Spleen (tissue), 11 donors: ENCODE data around the gene TMEM26. TPM values are rescaled to one million over a fixed set of nuclear protein-coding genes. Genes with fewer than 3 reads are reported as not detected.
A peak's percentile ranks its signal among the peaks of the same experiment; 100 is the strongest.

ENCODE experiments used
- DNase-seq: peaks from one replicate; pipeline ENCODE4 v3.0.0-alpha.2; 2020
- H3K27ac ChIP-seq, 8 donors: fragments of 200-600 bp; sonication (generic) in 7 of 8; 1 replicate in 4 of 8; 2 replicates in 4 of 8; pipeline versions ENCODE4 v1.5.0 to v1.8.0; 2016 to 2021; ENCODE audit warnings: inconsistent platforms in 4 of 8, mild to moderate bottlenecking in 4 of 8, moderate library complexity in 1 of 8
- H3K27me3 ChIP-seq, 7 donors: fragments of 200-600 bp; sonication (generic) in 6 of 7; replicated peaks in 1 of 7; 1 replicate in 4 of 7; 2 replicates in 3 of 7; pipeline versions ENCODE4 v1.5.0 to v1.8.0; 2016 to 2021; ENCODE audit warnings: inconsistent platforms in 3 of 7, mild to moderate bottlenecking in 1 of 7
- H3K36me3 ChIP-seq, 6 donors: fragments of 200-600 bp; sonication (generic) in 5 of 6; 1 replicate in 4 of 6; 2 replicates in 2 of 6; pipeline versions ENCODE4 v1.5.0 to v1.8.0; 2016 to 2021; ENCODE audit warnings: inconsistent platforms in 2 of 6
- H3K4me1 ChIP-seq, 6 donors: fragments of 200-600 bp; sonication (generic) in 5 of 6; 1 replicate in 3 of 6; 2 replicates in 3 of 6; pipeline versions ENCODE4 v1.5.0 to v1.8.0; 2016 to 2021; ENCODE audit warnings: inconsistent platforms in 3 of 6
- H3K4me3 ChIP-seq, 8 donors: fragments of 200-600 bp; sonication (generic) in 7 of 8; 1 replicate in 4 of 8; 2 replicates in 4 of 8; pipeline versions ENCODE4 v1.5.0 to v1.8.0; 2016 to 2021; ENCODE audit warnings: inconsistent platforms in 4 of 8, mild to moderate bottlenecking in 4 of 8, moderate library complexity in 2 of 8
- H3K9me3 ChIP-seq, 8 donors: fragments of 200-600 bp; sonication (generic) in 7 of 8; 1 replicate in 4 of 8; 2 replicates in 4 of 8; pipeline versions ENCODE4 v1.5.0 to v1.8.0; 2016 to 2021; ENCODE audit warnings: inconsistent platforms in 4 of 8
- CTCF ChIP-seq, 11 experiments: fragments of 200-600 bp in 7 of 11; fragments of 450-650 bp in 4 of 11; sonication (generic) in 4 of 11; IDR thresholded peaks in 8 of 11; conservative IDR thresholded peaks in 3 of 11; 1 replicate in 7 of 11; 2 replicates in 4 of 11; pipeline versions ENCODE4 v1.4.0 to v1.8.0; 2016 to 2021; ENCODE audit warnings: antibody characterized with exemption in 11 of 11, inconsistent platforms in 4 of 11, mild to moderate bottlenecking in 1 of 11
- POLR2A ChIP-seq, 3 donors: fragments of 450-650 bp; IDR thresholded peaks; one replicate each; pipeline ENCODE4 v1.5.1; 2017; ENCODE audit warnings: antibody characterized with exemption in 3 of 3, mild to moderate bottlenecking in 1 of 3
- POLR2AphosphoS5 ChIP-seq, 3 donors: sonication (generic); formaldehyde crosslinking; IDR thresholded peaks; one replicate each; pipeline ENCODE4 v1.5.1; 2017; ENCODE audit warnings: antibody characterized with exemption in 3 of 3
- WGBS, 5 donors: extraction: QIAGEN DNeasy Blood & Tissue Kit in 3 of 5; methylation state at CpG; one replicate each; pipeline versions ENCODE4 v1.1.5 to v1.1.7; 2013 to 2018; 5-methylcytosine and 5-hydroxymethylcytosine counted together
- intact Hi-C: fragments of 100-400 bp; cut with DNase I; formaldehyde crosslinking; loops from one replicate; pipeline ENCODE4 v1.15.0; 2023; ENCODE audit warnings: low total_unique reads
- polyA plus RNA-seq, 3 donors: library from polyadenylated mRNA; stranded (reverse); fragments of 200-250 nt; gene quantifications; one replicate each; pipeline ENCODE4 v1.2.1, GENCODE V29; 2013
- total RNA-seq, 7 donors: library from RNA; depleted of rRNA in 3 of 7; stranded (reverse); fragments of >200 nt in 3 of 7; fragmentation: NEBNext Ultra II Directional in 4 of 7; extraction: Animal tissue kit (Norgen Biotek cat#: 25700) in 4 of 7; gene quantifications; one replicate each; pipeline versions ENCODE4 v1.1.0 to v1.2.1, GENCODE V29; 2016 to 2021
- donor health status: healthy with polysubstance abuse.
- donor health status: DM: no; HTN: no; CAD: no; lungs with moderate emphysema.
- donor health status: DM: no; HTN: no; CAD: no.
- donor health status: Bipolar disorder and iron deficiency.
- donor health status: healthy.
- donor health status: DM: no; HTN: no; CAD: no.
- donor health status: DM: yes; HTN: yes; CAD: no.

The TMEM26 gene
- total and polyA plus RNA-seq, 10 donors, result 1.0 to 30.9 (median 20.8) TPM

DNA sequence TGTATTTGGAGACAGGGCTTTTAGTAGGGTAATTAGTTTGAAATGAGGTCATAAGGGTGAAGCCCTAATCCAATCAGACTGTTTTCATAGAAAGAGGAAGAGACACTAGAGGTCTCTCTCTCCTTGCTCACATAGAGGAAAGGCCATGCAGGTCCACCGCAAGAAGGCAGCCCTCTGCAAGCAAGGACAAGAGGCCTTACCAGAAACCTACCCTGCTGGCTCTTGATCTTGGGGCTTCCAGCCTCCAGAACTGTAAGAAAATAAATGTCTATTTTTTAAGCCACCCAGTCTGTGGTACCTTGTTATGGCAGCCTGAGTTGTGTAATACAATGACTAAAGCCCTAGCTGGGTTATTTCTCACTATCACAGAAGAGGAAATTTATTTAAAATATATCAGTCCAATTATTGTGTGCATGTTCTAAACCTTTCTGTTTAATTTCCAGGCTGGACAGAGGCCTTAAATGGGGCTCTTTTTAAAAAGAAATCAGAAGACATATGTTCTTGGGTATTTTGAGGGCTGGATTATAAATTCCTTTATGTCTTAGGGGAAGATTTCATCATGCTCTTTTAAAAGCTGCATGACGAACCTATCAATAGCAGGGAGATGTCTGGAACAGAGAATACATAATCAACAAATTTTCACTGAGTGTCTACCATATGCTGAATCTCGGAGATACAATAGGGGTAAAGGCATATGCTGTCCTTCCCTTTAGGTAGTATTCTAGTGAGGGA, 12.9 kb upstream of the TMEM26 start:
- H3K27ac ChIP-seq, result peak overlapping the region in 4 of 8 donors; percentile 32 to 43 (median 40)
- H3K27me3 ChIP-seq, result no peaks in the 10 kb centered on the region
- intact Hi-C loops, result no loop called here
- no peaks in the 10 kb centered on the region for H3K36me3 ChIP-seq
- WGBS, 5 donors, result 82 to 91% (median 86%) methylated on average over 3 of the region's 3 CpGs
- TF ChIP-seq POLR2A (IDR thresholded peaks at IDR 0.05), result no peak
- TF ChIP-seq CTCF (IDR thresholded peaks at IDR 0.05 in 8 of 11, conservative IDR thresholded peaks at IDR 0.05 in 3 of 11), result no peak
- TF ChIP-seq POLR2AphosphoS5 (IDR thresholded peaks at IDR 0.05), result no peak
- no peak overlapping the region for H3K4me3 ChIP-seq
- peaks cover 0 to 10% (median 0%) of the 10 kb centered on the region in 6 donors for H3K4me1 ChIP-seq
- no peak for DNase-seq
- no peaks in the 10 kb centered on the region for H3K9me3 ChIP-seq

GRCh38 chr10:61465171-61465496, 12.0 kb upstream of the TMEM26 start:
- intact Hi-C loops, result no loop called here
- Histone ChIP-seq H3K4me3 (no peak overlapping the region), H3K27ac (peak overlapping the region in 5 of 8 donors; percentile 16 to 43 (median 37)), H3K9me3 (no peaks in the 10 kb centered on the region), H3K27me3 (no peaks in the 10 kb centered on the region), H3K4me1 (peaks cover 0 to 10% (median 0%) of the 10 kb centered on the region in 6 donors), H3K36me3 (no peaks in the 10 kb centered on the region)
- TF ChIP-seq POLR2AphosphoS5 (IDR thresholded peaks at IDR 0.05), result no peak
- no peak for TF ChIP-seq POLR2A (IDR thresholded peaks at IDR 0.05)
- TF ChIP-seq CTCF (IDR thresholded peaks at IDR 0.05 in 8 of 11, conservative IDR thresholded peaks at IDR 0.05 in 3 of 11), result no peak
- DNase-seq, result no peak

- WGBS, 5 donors, result 55 to 64% (median 61%) methylated on average over 6 of the region's 6 CpGs
- no peak for TF ChIP-seq POLR2AphosphoS5 (IDR thresholded peaks at IDR 0.05)
- TF ChIP-seq CTCF (IDR thresholded peaks at IDR 0.05 in 8 of 11, conservative IDR thresholded peaks at IDR 0.05 in 3 of 11), result no peak
- TF ChIP-seq POLR2A (IDR thresholded peaks at IDR 0.05), result no peak
Measured at GRCh38 chr10:61464461-61465170, 11.4 kb upstream of the TMEM26 start.

More at GRCh38 chr10:61464461-61465170, 11.4 kb upstream of the TMEM26 start:
- intact Hi-C loops, result no loop called here
- Histone ChIP-seq H3K27ac (peak overlapping the region in 4 of 8 donors; percentile 32 to 49 (median 40)), H3K36me3 (no peaks in the 10 kb centered on the region), H3K9me3 (no peaks in the 10 kb centered on the region), H3K4me1 (peaks cover 0 to 10% (median 0%) of the 10 kb centered on the region in 6 donors), H3K27me3 (no peaks in the 10 kb centered on the region), H3K4me3 (no peak overlapping the region)
- no peak for DNase-seq
